Measurements from ENCODE around the gene SLC7A5.

SLC7A5 gene

GRCh38 chr16:87803385-87803784 is 65.9 kb downstream of the SLC7A5 start:
- H3K4me3 ChIP-seq (ENCODE audit: low read depth, low read length), result no peak overlapping the region
- no peak for TF ChIP-seq CTCF (conservative IDR thresholded peaks at IDR 0.05; ENCODE audit: low read depth, low read length)
- no peak for DNase-seq (ENCODE audit: low read depth)

- H3K4me3 ChIP-seq (ENCODE audit: low read depth, low read length), result no peak overlapping the region
- no peak for DNase-seq (ENCODE audit: low read depth)
- no peak for TF ChIP-seq CTCF (conservative IDR thresholded peaks at IDR 0.05; ENCODE audit: low read depth, low read length)
Measured at GRCh38 chr16:87802670-87803069, 66.6 kb downstream of the SLC7A5 start.

- no peak for DNase-seq (ENCODE audit: low read depth)
- no peak overlapping the region for H3K4me3 ChIP-seq (ENCODE audit: low read depth, low read length)
- no peak for TF ChIP-seq CTCF (conservative IDR thresholded peaks at IDR 0.05; ENCODE audit: low read depth, low read length)
Measured at GRCh38 chr16:87801679-87802259, 67.5 kb downstream of the SLC7A5 start.

- H3K4me3 ChIP-seq (ENCODE audit: low read depth, low read length), result no peak overlapping the region
- no peak for TF ChIP-seq CTCF (conservative IDR thresholded peaks at IDR 0.05; ENCODE audit: low read depth, low read length)
- no peak for DNase-seq (ENCODE audit: low read depth)
Measured at GRCh38 chr16:87800497-87800896, 68.8 kb downstream of the SLC7A5 start.

GRCh38 chr16:87795336-87795735 is 74.0 kb downstream of the SLC7A5 start:
- no peak for DNase-seq (ENCODE audit: low read depth)
- no peak for TF ChIP-seq CTCF (conservative IDR thresholded peaks at IDR 0.05; ENCODE audit: low read depth, low read length)
- no peak overlapping the region for H3K4me3 ChIP-seq (ENCODE audit: low read depth, low read length)

GRCh38 chr16:87794485-87795078 is 74.7 kb downstream of the SLC7A5 start:
- H3K4me3 ChIP-seq (ENCODE audit: low read depth, low read length), result no peak overlapping the region
- DNase-seq (ENCODE audit: low read depth), result no peak
- no peak for TF ChIP-seq CTCF (conservative IDR thresholded peaks at IDR 0.05; ENCODE audit: low read depth, low read length)

- H3K4me3 ChIP-seq (ENCODE audit: low read depth, low read length), result no peak overlapping the region
- no peak for TF ChIP-seq CTCF (conservative IDR thresholded peaks at IDR 0.05; ENCODE audit: low read depth, low read length)
- DNase-seq (ENCODE audit: low read depth), result no peak
Measured at GRCh38 chr16:87792205-87792565, 77.1 kb downstream of the SLC7A5 start.
